Gastroesophageal sphincter (tissue), 3 donors: ENCODE measurements around the gene STAT6.
A peak's percentile ranks its signal among the peaks of the same experiment; 100 is the strongest.

Experiments used
- CTCF ChIP-seq, 4 experiments: fragments of 200-600 bp in 2 of 4; fragments of 450-650 bp in 2 of 4; sonication (generic) in 1 of 4; IDR thresholded peaks; one replicate each; pipeline ENCODE4 v1.5.1; 2017 to 2019; ENCODE audit warnings: antibody characterized with exemption in 4 of 4, mild to moderate bottlenecking in 2 of 4, moderate library complexity in 2 of 4
- EP300 ChIP-seq: sonication (generic); formaldehyde crosslinking; IDR thresholded peaks from one replicate; pipeline ENCODE4 v1.6.1; 2017; ENCODE audit warnings: antibody characterized with exemption, mild to moderate bottlenecking
- POLR2A ChIP-seq, 2 donors: fragments of 450-650 bp; IDR thresholded peaks; one replicate each; pipeline ENCODE4 v1.6.1; 2017; ENCODE audit warnings: antibody characterized with exemption in 2 of 2, mild to moderate bottlenecking in 2 of 2, moderate library complexity in 1 of 2

- no peak for TF ChIP-seq POLR2A (IDR thresholded peaks at IDR 0.05)
- TF ChIP-seq CTCF (IDR thresholded peaks at IDR 0.05): peak in 3 of 4 experiments; percentile 12 to 37 (median 27)
- no peak for TF ChIP-seq EP300
Measured at GRCh38 chr12:57086493-57087009, 24.6 kb downstream of the STAT6 start.
